Measurements from ENCODE around the gene OSBPL5. TPM values are rescaled to one million over a fixed set of nuclear protein-coding genes. Genes with fewer than 3 reads are reported as not detected.

The OSBPL5 gene
- total RNA-seq, 1 experiment from 2014 or later = 28.4 TPM

- Histone ChIP-seq H3K36me3 (ENCODE audit: insufficient read depth, low read length, poor library complexity, severe bottlenecking) (peaks cover 4% of the 10 kb centered on the region), H3K27me3 (replicated peaks; ENCODE audit: insufficient read depth, low read depth, low read length, poor library complexity) (no peaks in the 10 kb centered on the region), H3K4me3 (ENCODE audit: low read depth, low read length, poor library complexity, severe bottlenecking) (no peak overlapping the region), H3K9me3 (ENCODE audit: low read depth, low read length, poor library complexity, severe bottlenecking) (peaks cover 15% of the 10 kb centered on the region), H3K27ac (ENCODE audit: low read depth, low read length, poor library complexity, severe bottlenecking) (no peak overlapping the region), H3K4me1 (ENCODE audit: insufficient read depth, low read length, poor library complexity, severe bottlenecking) (no peaks in the 10 kb centered on the region)
- intact Hi-C loops (cut with micrococcal nuclease; ENCODE audit: unreplicated experiment) = no loop called here
- DNase-seq (ENCODE audit: low spot score) = no peak
- ChIA-PET CTCF (no interaction called here), POLR2A (ENCODE audit: low non-redundant PET) (no interaction called here)
- no peak for TF ChIP-seq EZH2 (IDR thresholded peaks at IDR 0.05; ENCODE audit: borderline replicate concordance, low read depth, low read length, poor library complexity, severe bottlenecking)
- TF ChIP-seq CTCF (conservative IDR thresholded peaks at IDR 0.05; ENCODE audit: low read depth, low read length) = no peak
- no TSS peak for BruUV-seq (replicated peaks)
These were observed 53.0 kb downstream of the OSBPL5 start for GRCh38 chr11:3111919-3112690.

GRCh38 chr11:3111466-3111865 lies 53.6 kb downstream of the OSBPL5 start:
- Histone ChIP-seq H3K4me3 (ENCODE audit: low read depth, low read length, poor library complexity, severe bottlenecking) (no peak overlapping the region), H3K36me3 (ENCODE audit: insufficient read depth, low read length, poor library complexity, severe bottlenecking) (peaks cover 4% of the 10 kb centered on the region), H3K27me3 (replicated peaks; ENCODE audit: insufficient read depth, low read depth, low read length, poor library complexity) (no peaks in the 10 kb centered on the region), H3K27ac (ENCODE audit: low read depth, low read length, poor library complexity, severe bottlenecking) (no peak overlapping the region), H3K4me1 (ENCODE audit: insufficient read depth, low read length, poor library complexity, severe bottlenecking) (no peaks in the 10 kb centered on the region), H3K9me3 (ENCODE audit: low read depth, low read length, poor library complexity, severe bottlenecking) (peaks cover 15% of the 10 kb centered on the region)
- BruUV-seq (replicated peaks) = no TSS peak
- ChIA-PET CTCF (no interaction called here), POLR2A (ENCODE audit: low non-redundant PET) (no interaction called here)
- DNase-seq (ENCODE audit: low spot score) = no peak
- intact Hi-C loops (cut with micrococcal nuclease; ENCODE audit: unreplicated experiment) = no loop called here
- TF ChIP-seq CTCF (conservative IDR thresholded peaks at IDR 0.05; ENCODE audit: low read depth, low read length) (no peak), EZH2 (IDR thresholded peaks at IDR 0.05; ENCODE audit: borderline replicate concordance, low read depth, low read length, poor library complexity, severe bottlenecking) (no peak)

GRCh38 chr11:3109921-3110706 lies 55.0 kb downstream of the OSBPL5 start:
- peak; percentile 44 for DNase-seq (ENCODE audit: low spot score)
- H3K4me3 ChIP-seq (ENCODE audit: low read depth, low read length, poor library complexity, severe bottlenecking) = no peak overlapping the region
- no TSS peak for BruUV-seq (replicated peaks)
- no peak for TF ChIP-seq EZH2 (IDR thresholded peaks at IDR 0.05; ENCODE audit: borderline replicate concordance, low read depth, low read length, poor library complexity, severe bottlenecking)
- TF ChIP-seq CTCF (conservative IDR thresholded peaks at IDR 0.05; ENCODE audit: low read depth, low read length) = peak; percentile 68
- H3K9me3 ChIP-seq (ENCODE audit: low read depth, low read length, poor library complexity, severe bottlenecking) = peaks cover 4% of the 10 kb centered on the region
- CTCF ChIA-PET = no interaction called here
- intact Hi-C loops (cut with micrococcal nuclease; ENCODE audit: unreplicated experiment) = no loop called here
- no peak overlapping the region for H3K27ac ChIP-seq (ENCODE audit: low read depth, low read length, poor library complexity, severe bottlenecking)
- H3K36me3 ChIP-seq (ENCODE audit: insufficient read depth, low read length, poor library complexity, severe bottlenecking) = peaks cover 3% of the 10 kb centered on the region
- H3K4me1 ChIP-seq (ENCODE audit: insufficient read depth, low read length, poor library complexity, severe bottlenecking) = no peaks in the 10 kb centered on the region
- POLR2A ChIA-PET (ENCODE audit: low non-redundant PET) = no interaction called here
- no peaks in the 10 kb centered on the region for H3K27me3 ChIP-seq (replicated peaks; ENCODE audit: insufficient read depth, low read depth, low read length, poor library complexity)
